Epidermal melanocyte (primary cell): Measurements from ENCODE around the gene SMARCA4.
"Not testable (repeated sequence)": the region's sequence is repeated elsewhere in the genome, so short reads cannot be mapped to it uniquely, and the experiment has no call there.

Source experiments
- DNase-seq: peaks from one replicate; pipeline ENCODE4 v3.0.0; 2011; ENCODE audit warnings: low spot score; ENCODE audit not compliant: insufficient read length

SMARCA4 gene

DNA sequence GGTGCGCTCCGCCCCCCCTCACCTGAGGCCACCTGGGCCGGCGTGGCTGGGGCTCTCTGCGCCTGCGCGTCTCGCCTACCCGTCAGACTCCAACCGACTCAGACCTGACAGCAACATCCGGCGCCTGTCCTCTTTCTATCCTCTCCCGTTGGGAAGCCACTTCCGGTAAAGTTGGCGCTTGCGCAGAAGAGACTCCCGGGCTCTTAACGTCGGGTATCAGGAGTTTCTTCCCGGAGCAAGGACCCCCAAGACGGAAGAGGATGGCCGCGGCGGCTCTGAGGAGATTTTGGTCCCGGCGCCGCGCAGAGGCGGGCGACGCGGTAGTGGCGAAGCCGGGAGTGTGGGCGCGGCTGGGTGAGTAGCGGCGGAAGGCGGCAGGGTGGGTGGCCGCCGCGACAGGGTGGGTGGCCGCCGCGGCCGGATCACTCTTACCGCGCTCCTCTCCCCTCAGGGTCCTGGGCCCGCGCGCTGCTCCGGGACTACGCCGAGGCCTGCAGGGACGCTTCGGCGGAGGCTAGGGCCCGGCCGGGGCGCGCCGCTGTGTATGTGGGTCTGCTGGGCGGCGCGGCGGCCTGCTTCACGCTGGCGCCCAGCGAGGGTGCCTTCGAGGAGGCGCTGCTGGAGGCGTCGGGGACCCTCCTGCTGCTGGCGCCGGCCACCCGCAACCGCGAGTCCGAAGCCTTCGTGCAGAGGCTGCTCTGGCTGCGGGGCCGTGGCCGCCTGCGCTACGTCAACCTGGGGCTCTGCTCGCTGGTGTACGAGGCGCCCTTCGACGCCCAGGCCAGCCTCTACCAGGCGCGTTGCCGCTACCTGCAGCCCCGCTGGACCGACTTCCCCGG is 32.0 kb upstream of the SMARCA4 start, which contains the start of the genes TIMM29 and YIPF2:
Gene TIMM29, plus strand, starts transcription at position 249 of the 839 bp plus-strand sequence. Its CDS starts 12 bp downstream, at position 261.
Gene YIPF2, minus strand, starts transcription at position 77 of the 839 bp plus-strand sequence. CDS start 229 bp downstream, outside the sequence.
- peak; percentile 97 for DNase-seq

DNA sequence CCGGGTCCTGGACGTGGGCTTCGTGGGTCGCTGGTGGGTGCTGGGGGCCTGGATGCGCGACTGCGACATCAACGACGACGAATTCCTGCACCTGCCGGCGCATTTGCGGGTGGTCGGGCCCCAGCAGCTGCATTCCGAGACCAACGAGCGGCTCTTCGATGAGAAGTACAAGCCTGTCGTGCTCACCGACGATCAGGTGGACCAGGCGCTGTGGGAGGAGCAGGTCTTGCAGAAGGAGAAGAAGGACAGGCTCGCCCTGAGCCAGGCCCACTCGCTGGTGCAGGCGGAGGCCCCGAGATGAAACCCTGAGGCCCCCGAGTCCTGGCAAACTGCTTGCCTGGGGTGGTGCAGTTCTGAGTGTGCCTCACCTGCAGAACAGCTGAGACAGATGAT is 31.4 kb upstream of the SMARCA4 start:
- no peak for DNase-seq

DNA sequence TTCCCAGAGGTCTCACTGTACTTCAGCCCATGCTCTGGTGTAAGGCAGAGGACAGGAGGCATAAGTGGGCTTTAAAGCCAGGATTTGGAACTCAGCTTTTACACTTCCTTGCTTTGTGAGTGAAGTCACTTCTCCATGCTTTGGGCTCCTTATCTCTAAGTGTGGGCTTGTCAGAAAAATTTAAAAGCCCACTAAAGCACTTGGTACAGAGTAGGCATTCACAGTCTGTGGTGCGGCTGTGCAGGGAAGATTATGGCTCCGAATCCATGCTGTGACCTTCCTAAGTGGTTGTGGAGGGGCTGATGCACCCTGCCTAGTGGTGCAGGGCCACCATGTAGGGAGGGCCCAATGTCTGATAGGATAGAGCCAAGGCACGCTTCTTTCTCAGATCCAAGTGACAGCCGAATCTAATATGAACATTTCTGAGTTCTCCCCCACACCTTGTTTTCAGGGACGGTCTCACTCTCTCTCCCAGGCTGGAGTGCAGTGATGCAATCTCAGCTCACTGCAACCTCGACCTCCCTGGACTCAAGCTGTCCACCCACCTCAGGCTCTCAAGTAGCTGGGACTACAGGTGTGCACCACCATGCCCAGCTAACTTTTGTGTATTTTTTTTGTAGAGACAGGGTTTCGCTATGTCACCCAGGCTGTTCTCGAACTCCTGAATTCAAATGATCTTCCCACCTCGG is 25.3 kb upstream of the SMARCA4 start:
- no peak for DNase-seq

DNA sequence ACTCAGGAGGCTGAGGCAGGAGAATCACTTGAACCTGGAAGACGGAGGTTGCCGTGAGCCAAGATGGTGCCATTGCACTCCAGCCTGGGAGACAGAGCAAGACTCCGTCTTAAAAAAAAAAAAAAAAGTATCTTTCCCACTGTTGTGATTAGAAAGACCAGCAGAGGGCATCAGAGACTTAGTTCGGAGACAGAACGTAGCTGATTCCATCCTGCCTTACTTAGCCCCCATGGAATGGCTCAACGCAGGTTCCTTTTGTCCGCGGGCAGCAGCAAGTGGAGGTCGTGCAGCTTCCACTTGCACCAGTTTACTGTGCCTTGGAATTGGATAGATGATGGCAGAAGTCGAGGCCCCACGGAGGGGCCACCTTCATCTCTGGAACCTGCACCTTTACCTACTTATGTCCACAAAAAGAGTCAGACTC is 24.2 kb upstream of the SMARCA4 start:
- DNase-seq = peak; percentile 69

DNA sequence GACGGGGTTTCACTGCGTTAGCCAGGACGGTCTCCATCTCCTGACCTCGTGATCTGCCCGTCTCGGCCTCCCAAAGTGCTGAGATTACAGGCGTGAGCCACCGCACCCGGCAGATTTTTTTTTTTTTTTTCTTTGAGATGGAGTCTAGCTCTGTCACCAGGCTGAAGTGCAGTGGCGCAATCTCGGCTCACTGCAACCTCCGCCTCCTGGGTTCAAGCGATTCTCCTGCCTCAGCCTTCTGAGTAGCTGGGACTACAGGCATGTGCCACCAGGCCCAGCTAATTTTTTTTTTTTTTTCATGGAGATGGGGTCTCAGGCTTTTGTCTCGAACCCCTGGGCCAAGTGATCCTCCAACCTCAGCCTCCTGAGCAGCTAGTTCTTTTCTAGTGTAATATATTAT is 19.2 kb upstream of the SMARCA4 start:
- DNase-seq = not testable (repeated sequence)

DNA sequence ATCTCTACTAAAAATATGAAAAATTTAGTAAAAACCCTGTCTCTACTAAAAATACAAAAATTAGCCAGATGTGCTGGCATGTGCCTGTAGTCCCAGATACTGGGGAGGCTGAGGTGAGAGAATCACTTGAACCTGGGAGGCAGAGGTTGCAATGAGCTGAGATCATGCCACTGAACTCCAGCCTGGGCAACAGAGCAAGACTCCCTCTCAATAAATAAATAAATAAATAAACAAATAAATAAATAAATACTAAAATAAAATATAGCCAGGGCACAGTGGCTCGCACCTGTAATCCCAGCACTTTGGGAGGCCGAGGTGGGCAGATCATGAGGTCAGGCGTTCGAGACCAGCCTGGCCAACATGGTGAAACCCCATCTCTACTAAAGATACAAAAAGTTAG is 17.4 kb upstream of the SMARCA4 start:
- DNase-seq = not testable (repeated sequence)

DNA sequence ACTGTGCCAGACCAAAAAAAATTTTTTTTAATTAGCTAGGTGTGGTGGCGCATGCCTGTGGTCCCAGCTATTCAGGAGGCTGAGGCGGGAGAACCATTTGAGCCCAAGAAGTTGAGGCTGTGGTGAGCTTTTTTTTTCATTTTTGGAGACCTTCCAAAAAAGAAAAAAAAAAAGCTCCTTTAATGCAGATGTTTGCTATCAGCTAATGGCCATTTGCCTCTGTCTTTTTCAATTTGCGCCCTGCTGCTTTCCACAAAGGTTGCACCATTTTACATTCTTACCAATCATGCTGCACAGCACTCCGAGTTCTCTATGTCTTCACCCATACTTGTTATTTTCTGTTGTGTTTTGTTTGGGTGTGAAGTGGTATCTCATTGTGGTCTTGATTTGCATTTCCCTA is 15.6 kb upstream of the SMARCA4 start:
- DNase-seq = no peak

DNA sequence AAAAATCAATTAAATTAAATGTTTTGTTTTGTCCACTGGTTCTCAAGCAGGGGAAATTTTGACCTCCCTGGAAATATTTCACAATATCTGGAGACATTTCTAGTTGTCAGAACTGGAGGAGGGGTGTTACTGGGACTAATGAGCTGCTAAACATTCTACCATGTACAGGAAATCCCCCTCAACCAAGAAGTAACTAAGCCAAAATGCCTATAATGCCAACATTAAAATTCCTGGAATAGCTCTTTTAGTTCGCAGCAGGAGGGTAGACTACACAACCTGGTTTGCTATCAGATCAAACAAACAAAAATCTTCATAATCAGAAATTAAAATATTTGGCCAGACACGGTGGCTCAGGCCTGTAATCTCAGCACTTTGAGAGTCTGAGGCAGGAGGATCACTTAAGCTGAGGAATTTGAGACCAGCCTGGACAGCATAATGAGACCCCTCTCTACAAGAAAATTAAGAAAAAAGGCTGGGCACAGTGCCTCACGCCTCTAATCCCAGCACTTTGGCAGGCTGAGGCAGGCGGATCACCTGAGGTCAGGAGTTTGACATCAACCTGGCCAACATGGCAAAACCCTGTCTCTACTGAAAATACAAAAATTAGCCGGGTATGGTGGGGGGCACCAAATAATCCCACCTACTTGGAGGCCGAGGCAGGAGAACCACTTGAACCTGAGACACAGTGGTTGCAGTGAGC is 13.7 kb upstream of the SMARCA4 start:
- DNase-seq = no peak

DNA sequence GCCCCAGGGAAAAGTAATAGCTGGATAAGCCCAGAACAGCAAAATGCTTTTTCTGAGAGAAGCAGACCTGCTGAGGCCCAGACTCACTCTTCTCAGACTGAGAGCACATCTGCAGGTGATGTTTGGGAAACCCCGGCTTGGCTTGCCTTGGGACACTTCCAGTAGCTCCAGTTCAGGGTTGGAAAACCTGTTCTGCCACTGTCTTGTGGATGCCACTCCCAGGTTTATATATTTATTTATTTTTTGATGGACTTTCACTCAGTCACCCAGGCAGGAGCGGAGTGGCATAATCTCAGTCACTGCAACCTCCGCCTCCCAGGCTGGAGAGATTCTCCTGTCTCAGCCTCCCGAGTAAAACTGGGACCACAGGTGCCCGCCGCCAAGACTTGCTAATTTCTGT is 8.0 kb upstream of the SMARCA4 start:
- DNase-seq = no peak

DNA sequence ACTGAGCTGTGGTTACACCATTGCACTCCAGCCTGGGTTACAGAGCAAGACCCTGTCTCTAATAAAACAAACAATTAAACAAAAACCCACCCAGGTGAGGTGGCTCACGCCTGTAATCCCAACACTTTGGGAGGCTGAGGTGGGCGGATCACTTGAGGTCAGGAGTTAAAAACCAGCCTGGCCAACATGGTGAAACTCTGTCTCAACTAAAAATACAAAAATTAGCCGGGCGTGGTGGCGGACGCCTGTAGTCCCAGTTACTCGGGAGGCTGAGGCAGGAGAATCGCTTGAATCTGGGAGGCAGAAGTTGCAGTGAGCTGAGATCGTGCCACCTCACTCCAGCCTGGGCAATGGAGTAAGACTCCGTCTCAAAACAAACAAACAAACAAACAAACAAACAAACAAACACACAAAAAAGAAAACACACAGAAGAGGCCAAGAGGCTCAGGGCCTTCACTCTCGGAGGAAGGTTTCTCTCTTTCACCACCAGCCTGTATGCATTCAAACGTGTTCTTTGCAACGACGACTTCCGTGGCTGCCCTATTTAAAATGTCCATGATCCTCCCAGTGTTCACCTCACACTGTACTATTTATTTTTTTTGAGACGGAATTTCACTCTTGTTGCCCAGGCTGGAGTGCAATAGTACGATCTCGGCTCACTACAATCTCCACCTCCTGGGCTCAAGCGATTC is 1.4 kb upstream of the SMARCA4 start:
- not testable (repeated sequence) for DNase-seq

DNA sequence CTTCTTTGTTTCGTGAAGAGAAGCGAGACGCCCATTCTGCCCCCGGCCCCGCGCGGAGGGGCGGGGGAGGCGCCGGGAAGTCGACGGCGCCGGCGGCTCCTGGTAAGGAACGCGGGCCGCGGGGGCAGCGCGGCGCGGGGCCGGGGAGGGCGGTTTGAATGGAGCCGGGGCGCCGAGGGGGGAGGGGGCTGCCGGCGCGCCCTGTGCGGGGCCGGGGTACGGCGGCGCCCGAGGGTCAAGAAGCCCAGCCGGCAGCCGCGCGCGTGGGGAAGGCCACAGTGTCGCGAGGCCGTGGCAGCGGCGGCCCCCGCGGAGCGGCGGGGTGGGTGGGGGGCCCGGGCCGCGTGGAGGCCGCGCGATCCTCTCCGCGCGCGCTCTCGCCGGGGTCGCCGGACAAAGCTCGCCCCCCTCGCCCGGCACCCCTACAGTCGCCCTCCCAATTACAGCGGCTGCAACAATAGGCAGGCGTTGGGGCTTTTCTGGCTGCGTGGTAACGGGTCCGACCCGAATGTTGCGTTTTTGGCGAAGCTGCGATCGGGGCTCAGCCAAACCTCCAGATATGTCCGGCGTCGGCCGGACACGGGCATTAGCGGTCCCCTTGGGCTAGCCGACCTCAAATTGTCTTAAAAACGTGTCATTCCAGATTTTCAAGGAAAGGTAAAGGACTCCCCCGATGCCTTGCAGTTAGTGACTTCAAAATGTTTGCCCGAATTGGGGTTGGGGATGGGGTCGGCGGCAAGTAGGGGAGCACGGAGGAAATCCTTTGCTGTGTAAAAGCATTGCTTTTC is 437 bp downstream of the SMARCA4 start:
- no peak for DNase-seq

DNA sequence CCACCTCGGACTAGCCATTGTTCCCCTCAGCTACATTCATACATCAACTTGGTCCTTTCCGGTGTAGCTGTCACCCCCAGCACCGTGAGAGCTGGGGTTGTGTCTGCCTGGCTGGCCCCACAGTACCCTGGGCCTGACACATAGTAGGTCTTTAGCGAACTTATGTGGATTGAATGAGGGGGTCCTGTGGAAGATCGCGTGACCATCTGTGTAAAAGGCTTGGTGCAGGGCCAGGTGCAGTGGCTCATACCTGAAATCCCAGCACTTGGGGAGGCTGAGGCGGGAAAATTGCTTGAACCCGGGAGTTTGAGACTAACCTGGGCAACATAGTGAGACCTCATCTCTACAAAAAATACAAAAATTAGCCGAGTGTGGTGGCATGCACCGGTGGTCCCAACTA is 2.0 kb downstream of the SMARCA4 start:
- DNase-seq = no peak

DNA sequence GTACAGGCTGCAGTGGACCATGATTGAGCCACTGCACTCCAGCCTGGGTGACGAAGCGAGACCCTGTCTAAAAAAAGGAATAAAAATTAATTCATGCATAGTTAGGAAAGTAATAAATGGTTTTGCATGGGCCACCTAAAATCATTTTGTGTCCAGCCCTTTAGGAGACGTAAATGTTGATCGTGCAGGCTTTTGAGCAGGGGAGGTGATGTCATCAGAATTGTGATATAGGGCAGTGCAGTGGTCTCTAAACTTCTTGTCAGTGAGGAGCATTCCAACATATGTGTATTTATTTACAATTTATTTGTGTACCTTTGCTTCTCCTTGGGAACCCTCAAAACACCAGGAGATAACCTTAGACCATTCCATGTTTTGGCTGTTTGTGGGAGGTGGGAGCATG is 3.0 kb downstream of the SMARCA4 start:
- DNase-seq = no peak

DNA sequence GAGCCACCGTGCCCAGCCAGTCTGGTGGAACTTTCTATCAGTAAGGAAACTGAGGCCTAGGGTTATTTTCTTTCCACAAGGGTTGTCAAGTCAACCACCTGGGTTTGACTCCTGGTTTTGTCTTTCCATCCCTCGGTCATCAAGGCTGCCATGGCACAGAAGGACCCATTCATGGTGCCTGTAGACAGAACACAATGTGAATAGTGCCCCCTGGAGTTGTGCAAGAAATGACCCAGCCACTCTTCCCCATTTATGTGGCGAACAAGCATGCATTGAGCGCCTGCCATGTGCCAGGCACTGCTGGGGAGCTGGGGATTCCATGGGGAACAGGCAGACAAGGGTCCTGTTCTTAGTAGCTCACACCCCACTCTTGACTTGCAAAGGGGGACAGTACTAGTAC is 4.1 kb downstream of the SMARCA4 start:
- DNase-seq = no peak

DNA sequence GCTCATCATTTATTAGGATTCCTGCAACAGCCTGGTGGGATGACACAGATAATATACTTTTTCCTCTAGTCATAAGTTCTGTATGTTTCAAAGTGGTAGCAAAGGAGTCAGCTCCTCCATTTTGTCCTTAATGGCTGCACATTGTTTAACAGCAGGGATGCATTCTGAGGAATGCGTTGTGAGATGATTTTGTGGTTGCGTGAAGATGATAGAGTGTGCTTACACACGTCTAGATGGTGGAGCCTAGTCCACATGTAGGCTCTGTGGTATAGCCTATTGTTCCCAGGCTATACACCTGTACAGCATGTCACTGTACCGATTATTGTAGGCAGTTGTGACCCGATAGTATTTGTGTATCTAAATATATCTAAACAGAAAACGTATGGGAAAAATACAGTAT is 4.6 kb downstream of the SMARCA4 start:
- no peak for DNase-seq

DNA sequence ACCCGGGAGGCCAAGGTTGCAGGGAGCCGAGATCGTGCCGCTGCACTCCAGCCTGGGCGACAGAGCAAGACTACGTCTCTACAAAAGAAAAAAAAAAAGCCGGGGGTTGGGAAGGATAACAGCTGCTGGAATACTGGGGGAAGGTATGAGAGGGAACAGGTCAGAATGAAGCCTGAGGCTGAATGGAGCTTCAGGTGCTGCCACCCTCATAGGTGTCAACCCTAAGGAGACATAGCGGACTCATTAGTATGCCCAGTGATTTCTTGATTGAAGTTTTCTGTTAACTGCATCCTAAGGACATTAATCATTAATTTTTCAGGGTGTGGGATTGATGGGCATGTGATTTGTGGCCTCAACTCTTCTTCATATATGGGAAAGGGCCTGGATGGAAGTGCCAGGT is 6.0 kb downstream of the SMARCA4 start:
- DNase-seq = no peak

DNA sequence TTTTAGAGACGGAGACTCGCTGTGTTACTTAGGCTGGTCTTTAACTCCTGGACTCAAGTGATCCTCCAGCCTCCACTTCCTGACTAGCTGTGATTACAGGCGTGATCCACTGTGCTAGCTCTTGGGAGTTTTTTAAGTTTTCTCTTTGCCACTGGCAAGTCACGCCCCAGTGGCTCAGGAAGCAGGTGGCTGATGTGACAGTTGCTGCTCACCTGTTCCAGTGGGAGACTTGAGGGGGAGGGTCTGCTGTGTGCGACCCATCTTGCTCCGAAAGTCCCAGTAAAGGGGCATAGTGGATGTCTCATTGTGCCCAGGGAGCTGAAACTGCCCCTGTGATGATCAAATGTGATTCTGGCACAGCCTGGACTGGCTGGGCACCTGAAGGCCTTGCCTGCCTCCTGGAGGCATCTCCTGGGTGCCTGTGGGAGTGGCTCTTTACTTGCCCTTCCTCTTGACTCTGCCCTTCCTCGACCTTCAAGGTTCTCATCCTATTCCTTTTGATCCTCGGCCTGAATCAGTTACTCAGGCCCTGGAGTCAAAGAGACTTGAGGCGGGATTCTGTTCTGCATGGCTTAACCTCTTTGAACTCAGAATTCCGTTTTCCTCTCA is 7.8 kb downstream of the SMARCA4 start:
- DNase-seq = no peak

DNA sequence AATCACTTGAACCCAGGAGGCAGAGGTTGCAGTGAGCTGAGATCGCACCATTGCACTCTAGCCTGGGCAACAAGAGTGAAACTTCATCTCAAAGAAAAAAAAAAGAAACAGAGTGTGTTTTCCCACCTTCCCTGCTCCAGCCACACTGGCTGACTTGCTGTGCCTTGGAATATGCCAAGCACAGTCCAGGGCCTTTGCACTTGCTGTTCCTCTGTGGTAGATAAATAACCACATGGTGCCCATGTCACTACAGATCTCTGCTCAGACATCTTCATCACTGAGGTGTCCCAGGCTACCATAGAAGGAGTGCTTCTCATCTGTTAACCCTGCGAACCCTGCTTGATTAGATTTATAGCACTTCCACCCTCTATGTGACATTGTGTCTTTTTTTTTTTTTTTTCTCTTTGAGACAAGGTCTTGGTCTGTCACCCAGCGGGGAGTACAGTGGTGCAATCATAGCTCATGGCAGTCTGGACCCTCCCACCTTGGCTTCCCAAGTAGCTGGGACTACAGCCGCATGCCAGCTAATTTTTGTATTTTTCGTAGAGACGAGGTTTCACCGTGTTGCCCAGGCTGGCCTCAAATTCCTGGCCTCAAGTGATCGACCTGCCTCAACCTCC is 10.4 kb downstream of the SMARCA4 start:
- DNase-seq = no peak

DNA sequence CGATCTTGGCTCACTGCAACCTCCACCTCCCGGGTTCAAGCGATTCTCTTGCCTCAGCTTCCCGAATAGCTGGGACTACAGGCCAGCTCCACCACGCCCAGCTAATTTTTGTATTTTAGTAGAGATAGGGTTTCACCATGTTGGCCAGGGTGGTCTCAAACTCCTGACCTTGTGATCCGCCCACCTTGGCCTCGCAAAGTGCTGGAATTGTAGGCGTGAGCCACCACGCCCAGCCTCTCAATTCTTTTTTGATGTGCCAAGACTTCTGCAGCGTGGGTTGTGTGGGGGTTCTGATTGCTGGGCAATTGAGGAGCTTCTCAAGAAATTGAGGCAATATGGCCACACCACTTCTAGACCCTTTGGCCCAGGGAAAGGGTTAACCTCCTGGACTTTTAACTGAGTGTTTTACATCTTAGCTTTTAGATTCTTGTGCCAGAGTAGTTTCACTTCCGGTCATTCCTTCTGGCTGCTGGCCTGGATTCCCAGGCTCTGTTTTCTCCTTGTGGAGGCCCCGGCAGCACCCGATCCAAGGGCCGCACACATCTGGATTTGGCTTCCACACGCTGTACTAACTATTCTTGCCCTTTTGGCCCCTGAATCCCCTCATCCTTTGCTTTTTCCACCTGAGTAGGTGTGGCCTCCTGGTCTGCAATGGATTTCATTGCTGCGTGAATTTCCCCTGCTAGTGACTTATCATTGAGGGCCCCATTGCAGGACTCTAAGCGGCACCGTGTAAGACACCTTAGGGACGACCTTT is 14.7 kb downstream of the SMARCA4 start:
- peak; percentile 82 for DNase-seq
